Left lobe of liver (tissue), 2 donors: Measurements from ENCODE around the gene WBP2NL. TPM values are rescaled to one million over a fixed set of nuclear protein-coding genes. Genes with fewer than 3 reads are reported as not detected.
"Not testable (repeated sequence)": the region's sequence is repeated elsewhere in the genome, so short reads cannot be mapped to it uniquely, and the experiment has no call there.

Experiments
- ATAC-seq: fragments of 200-7000 bp; cut with Tn5 transposase; one replicate; pipeline ENCODE4 v1.9.1; 2020; ENCODE audit warnings: mild to moderate bottlenecking, moderate library complexity
- DNase-seq: peaks from one replicate; pipeline ENCODE4 v3.0.0-alpha.2; 2020; ENCODE audit warnings: low spot score
- total RNA-seq: library from RNA; stranded (reverse); gene quantifications from one replicate; pipeline ENCODE4 v1.2.1, GENCODE V29; 2021
- donor health status: DM: no; HTN: no; CAD: no; lungs with moderate emphysema.
- donor health status: DM: no; HTN: yes; CAD: no.

WBP2NL gene
- total RNA-seq, 1 donor from 2014 or later = 0.53 TPM

DNA sequence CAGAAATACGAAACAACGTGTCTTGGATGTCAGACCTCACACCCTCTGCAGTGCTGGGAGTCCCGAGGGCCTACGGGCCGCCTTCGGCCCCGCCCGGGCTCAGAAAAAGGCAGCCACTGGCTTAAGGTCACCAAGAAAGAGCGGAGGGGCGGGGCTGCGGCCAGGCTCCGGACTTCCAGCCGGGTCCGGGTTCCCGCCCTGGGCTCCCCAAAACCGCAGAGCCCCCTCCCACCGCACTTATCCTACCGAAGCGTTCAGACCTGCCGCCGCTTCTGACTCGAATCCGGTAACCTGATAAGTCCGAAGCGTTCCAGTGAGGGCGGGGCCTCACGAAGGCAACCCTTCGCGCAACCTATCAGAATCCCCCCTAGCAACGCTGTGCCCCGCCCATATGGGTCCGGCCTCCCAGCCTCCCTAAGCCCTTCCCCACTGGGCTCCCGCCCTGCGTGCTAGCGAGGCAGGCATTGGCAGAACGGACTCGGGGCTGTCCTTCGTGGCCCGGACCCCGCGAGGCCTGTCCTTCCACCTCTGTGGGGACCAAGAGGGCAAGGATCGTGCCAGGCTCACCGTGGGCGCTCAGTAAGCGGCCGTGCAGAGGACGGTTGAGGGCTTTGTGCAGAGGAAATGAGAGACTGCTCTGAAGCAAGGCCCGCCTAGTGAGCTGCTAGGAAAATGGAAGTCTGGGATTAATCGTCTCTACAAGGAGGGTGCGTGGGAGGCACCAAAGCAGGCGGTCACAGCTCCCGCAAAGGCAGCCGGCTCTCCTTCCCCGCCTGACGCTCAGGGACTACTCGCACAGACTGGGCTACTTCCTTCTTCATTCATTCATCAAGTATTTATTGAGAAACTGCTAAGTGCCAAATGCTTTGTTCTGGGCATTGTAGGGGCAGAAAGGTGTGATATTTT lies 72.2 kb downstream of the WBP2NL start, which contains the start of gene NAGA:
NAGA (minus strand) TSS at position 296 of the 906 bp plus-strand sequence. CDS start 515 bp downstream, outside the sequence.
- DNase-seq (peak; percentile 98), ATAC-seq (peak; percentile 94)

DNA sequence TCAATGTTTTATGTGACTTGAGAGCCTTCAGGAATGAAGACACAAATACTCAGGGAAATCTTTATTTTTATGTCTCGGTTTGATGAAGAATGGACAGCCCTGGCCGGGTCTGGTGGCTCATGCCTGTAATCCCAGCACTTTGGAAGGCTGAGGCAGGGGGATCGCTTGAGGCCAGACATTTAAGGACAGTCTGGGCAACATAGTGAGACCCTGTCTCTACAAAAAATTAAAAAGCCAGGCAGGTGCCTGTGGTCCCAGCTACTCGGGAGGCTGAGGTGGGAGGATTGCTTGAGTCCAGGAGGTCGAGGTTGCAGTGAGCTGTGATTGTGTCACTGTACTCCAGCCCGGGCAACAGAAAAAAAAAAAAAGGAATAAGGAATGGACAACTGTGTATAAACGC lies 72.9 kb downstream of the WBP2NL start:
- not testable (repeated sequence) for DNase-seq, ATAC-seq

DNA sequence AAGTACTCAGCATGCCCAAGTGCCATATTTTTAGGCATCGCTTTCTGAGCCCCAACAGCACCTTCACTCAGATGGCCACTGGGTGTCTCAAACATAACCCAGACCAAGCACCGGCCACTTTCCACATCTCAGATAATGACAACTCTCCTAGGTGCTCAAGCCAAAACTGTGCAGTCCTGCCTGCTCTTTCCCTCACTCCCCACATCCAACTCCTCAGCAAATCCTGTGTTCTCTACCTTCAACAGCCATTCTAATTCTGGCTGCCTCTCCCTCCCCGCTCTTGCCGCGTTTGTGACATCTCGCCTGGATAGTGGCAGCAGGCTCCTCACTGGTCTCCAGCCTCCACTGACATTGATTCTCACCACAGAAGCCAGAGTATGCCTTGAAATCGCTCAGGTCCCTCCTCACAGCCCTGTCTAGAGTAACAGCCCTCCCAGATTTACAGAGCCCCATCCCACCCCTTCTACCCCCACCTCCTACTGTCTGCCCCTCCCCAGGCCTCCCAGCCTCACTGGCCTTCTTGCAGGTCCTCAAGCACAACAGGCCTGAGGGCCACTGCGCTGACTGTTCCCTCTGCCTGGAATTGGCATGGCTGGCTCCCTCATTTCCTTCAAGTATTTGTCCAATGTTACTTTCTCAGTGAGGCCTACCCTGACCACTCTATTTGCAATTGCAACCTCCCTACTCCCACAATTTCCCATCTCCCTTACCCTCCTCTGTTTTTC lies 74.2 kb downstream of the WBP2NL start:
- no peak for DNase-seq
- no peak for ATAC-seq

GRCh38 chr22:42073621-42074041 lies 75.0 kb downstream of the WBP2NL start:
- DNase-seq (no peak), ATAC-seq (no peak)

DNA sequence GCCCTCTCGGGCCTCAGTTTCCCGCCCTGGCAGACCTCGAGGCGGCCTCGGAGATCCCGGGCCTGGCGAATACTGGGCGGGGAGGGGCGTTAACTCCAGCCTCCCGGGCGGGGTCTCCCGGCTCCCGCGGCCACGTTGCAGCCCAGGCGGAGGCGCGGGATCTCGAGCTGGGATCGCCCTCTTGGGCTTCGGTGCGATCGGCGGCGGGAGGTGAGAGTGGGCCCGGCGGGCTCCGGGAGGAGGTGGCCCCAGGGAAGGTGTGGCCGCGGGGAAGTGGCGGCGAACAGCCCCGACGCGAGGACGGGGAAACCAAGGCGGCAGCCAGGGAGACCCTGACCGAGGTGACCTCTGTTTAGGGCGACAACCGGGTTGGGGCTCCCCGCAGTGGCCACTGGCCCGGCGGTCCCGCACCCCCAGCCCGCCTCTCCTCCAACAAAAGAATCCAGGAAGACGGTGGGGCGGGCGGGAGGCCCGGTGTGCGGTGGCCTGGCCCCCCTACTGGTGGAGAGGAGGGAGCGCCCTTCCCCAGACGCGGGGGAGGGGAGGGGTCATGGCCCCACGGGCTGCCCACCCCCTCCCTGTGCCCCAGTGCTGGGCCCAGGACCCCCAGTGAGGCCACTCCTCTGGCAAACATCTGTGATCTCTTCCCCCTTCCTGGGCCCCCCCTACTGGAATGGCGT lies 75.7 kb downstream of the WBP2NL start, which contains the start of gene PHETA2:
PHETA2 (plus strand) TSS at position 117 of the 680 bp plus-strand sequence. CDS start 3,046 bp downstream, outside the sequence.
- DNase-seq = no peak
- ATAC-seq = no peak

DNA sequence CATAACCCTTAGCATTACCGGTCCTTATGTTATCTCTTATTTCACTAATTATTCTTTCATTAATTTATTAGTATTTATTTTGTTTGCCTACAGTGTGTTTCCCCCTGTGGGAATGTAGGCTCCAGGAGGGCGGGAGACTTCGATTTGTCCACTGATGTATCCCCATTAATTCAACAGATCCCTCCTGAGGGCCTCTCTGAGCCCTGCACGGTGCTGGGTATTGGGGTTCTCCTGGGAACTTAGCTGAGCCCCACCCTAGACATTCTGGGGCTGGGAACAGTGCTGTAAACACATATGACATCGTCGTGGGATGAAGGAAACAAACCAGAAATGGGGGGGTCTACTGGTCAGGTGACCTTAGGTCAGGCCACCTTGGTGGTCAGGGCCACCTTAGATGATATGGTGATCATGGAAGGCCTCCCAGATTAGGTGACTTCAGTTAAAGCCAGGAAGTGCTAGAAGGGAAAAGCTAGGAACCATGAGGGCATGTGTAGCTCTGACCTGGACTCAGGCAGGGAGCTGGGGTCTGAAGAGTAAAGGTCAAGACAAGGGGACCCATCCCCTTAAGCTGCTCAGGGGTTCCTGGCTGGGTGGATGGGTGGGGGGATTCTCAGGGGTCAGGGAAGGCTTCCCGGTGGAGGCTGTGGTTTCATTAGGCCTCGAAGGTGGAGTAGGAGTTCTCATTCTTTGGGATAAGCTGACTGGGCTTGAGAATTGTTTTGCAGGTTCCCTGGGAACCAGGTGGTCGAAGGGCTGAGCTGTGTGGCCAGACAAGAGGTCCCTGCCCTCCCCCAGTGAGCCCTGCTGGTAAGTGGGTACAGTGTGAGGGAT lies 76.5 kb downstream of the WBP2NL start:
- DNase-seq (no peak), ATAC-seq (no peak)

GRCh38 chr22:42076764-42077485 lies 78.3 kb downstream of the WBP2NL start:
- ATAC-seq (no peak), DNase-seq (peak; percentile 41)

DNA sequence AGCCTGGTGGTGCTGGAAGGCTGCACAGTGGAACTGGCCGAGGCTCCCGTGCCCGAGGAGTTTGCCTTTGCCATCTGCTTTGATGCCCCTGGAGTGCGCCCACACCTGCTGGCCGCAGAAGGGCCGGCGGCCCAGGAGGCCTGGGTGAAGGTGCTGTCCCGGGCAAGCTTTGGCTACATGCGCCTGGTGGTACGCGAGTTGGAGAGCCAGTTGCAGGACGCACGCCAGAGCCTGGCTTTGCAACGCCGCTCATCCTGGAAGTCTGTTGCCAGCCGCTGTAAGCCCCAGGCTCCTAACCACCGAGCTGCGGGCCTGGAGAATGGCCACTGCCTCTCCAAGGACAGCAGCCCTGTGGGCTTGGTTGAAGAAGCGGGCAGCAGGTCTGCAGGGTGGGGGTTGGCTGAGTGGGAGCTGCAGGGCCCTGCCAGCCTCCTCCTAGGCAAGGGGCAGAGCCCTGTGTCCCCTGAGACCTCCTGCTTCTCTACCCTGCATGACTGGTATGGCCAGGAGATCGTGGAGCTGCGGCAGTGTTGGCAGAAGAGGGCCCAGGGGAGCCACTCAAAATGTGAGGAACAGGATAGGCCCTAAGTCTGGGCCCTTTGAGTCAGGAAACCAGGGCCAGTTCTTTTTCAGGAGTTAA lies 79.0 kb downstream of the WBP2NL start:
- DNase-seq (peak; percentile 45), ATAC-seq (no peak)

Other genes starting within 250 kb of the WBP2NL start
- gene CCDC134, start 198.1 kb upstream of the WBP2NL start, total RNA-seq = 5.1 TPM
- gene SREBF2, start 165.7 kb upstream of the WBP2NL start, total RNA-seq = 30.4 TPM
- not detected for gene SHISA8, start 83.7 kb upstream of the WBP2NL start, total RNA-seq
- 0.10 TPM for gene TNFRSF13C, start 72.0 kb upstream of the WBP2NL start, total RNA-seq
- not detected for gene CENPM, start 51.6 kb upstream of the WBP2NL start, total RNA-seq
- gene SEPTIN3, start 29.3 kb upstream of the WBP2NL start, total RNA-seq = not detected
- gene NAGA, start 72.0 kb downstream of the WBP2NL start, total RNA-seq = 19.7 TPM
- gene PHETA2, start 75.5 kb downstream of the WBP2NL start, total RNA-seq = 1.2 TPM
- gene SMDT1, start 80.9 kb downstream of the WBP2NL start, total RNA-seq = 83.8 TPM
- 51.0 TPM for gene NDUFA6, start 92.0 kb downstream of the WBP2NL start, total RNA-seq
- 358 TPM for gene CYP2D6, start 132.0 kb downstream of the WBP2NL start, total RNA-seq